ENCODE measurements around the gene F13A1.
A peak's percentile ranks its signal among the peaks of the same experiment; 100 is the strongest.

F13A1 gene

DNA sequence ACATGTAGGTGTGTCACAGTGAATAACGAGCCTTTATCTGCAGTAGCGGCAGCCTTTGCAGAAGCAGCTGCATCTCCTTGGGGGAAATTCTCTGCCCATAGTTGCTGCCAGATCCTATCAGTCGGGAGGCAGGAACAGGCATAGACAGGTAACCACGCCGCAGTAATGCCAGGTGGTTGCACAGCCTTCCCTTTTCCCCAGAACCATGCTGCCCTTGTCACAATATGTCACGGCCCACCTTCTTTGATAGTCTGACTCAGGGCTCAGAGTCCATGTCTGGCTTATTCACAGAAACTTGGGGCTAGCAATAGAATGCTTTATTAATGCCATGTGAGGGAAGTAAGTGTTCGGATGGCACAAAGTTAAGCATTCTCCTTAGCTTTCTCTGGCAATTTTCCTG is 76.6 kb downstream of the F13A1 start:
- DNase-seq (ENCODE audit: low read depth) = no peak

DNA sequence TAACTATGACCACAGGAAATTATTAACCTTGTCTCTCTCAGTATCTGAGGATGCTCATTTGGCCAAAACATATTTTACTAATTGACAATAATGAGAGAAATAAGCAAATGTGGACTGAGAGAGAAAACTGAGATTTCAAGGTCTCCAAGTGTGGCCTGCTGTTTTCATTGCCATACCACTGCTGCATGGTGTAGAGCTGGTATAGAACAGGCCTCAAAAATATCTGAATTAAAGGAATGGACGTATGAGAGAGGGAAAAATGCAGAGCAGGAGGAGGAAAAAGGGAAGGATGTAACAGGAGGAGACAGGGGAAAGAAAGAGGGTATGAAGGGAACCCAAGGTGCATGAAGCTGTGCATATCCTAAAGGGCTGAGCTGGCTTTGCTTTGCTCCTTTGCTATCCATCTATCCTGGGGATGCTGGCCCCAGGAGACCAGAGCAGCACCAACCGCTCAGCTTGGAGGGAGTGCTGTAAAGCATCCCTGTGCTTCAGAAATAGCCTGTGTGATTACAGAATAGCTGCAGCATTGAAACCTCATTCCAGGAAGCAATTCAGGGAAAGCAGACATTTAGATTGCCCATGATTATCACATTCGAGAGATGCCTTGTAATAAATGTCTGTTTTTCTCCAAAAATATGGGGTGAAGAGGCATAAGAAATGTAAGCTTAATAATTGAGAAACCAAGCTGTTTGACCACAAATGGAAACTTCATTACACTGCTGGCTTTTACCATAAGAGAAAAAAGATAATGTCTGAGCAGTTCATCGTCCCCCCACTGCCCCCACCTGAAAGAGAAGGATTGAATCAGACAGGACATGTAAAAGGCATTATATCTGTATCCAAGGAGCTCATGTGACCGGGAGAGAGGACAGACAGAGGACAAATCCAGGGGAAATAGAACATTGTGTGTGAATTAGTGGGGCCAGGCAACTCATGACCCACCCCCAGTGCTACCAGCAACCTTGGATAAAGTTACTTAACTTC is 80.6 kb downstream of the F13A1 start:
- DNase-seq (ENCODE audit: low read depth) = no peak

DNA sequence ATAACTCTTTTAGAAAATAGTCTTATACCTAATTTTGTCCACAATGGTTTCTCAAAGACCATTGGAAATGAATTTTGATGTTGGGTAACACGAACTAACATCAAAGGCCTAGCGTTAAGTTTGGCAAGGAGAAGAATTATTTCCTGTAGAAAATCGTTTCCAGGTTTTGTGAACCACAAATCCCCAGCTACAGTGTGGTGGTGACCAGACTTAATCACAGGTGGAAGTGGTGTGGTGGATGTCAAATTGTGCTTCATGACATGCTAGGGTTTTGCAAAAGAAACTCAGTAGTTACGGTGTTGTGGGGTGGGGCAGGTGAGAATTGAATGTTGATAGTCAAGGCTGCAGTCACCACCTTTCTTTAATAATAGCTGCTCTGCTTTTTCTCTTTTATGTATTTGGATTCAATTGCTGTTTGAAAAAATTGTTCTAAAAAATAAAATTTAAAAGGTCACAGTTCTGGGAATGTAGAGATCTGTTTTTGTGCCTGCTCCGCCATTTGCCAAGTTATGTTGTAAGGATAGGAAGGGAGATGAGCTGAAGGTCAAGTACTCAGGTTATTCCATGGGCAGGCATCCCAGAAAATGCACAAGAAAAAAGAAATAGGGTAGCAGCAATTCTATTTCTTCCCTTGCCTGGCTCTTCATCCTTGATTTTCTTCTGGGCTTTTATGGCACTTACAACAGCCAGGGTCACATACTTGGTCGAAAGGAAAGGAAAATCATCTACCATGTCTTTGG is 83.6 kb downstream of the F13A1 start:
- no peak for DNase-seq (ENCODE audit: low read depth)

DNA sequence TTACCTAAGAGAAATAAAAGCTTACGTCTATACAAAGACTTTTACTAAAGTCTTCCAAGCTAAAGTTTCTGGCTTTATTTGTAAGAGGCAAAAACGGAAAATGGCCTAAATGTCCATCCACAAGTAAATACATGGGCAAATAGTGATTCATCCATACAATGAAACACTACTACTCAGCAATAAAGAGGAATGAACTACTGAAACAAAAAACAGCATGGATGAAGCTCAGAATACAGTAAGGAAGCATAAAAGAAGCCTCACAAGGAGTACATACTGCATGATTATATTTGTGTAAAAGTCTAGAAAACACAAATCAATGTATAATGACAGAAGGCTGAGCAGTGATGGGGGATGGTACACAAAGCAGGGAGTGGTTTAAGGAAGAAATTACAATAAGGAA is 84.7 kb downstream of the F13A1 start:
- no peak for DNase-seq (ENCODE audit: low read depth)

DNA sequence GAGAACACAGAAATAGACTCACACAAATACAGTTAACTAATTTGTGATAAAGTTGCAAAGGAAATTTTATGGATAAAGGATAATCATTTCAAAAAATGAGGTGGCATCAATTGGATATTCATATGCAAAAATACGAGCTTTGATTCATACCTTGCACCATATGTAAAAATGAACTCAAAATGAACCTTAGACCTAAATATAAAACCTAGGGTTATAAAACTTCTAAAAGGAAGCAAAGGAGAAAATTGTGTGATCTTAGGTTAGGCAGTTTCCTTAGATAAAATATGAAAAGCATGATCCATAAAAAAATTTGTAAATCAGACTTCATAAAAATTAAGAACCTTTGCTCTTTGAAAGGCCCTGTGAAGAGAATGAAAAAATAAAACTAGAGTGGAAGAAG is 85.5 kb downstream of the F13A1 start:
- no peak for DNase-seq (ENCODE audit: low read depth)

DNA sequence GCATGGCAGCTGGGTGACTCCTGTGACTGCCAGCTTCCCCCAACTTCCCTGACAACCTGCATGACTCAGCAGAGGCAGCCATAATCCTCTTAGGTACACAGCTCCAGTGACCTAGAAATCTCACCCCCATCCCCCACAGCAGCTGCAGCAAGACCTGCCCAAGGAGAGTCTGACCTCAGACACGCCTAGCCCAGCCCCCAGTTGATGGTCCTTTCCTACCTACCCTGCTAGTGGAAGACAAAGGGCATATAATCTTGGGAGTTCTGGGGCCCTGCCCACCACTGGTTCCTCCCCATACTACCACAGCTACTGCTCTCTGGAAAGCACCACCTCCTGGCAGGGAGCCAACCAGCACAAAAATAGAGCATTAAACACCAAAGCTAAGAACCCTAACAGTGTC is 90.2 kb downstream of the F13A1 start:
- DNase-seq (ENCODE audit: low read depth) = no peak

DNA sequence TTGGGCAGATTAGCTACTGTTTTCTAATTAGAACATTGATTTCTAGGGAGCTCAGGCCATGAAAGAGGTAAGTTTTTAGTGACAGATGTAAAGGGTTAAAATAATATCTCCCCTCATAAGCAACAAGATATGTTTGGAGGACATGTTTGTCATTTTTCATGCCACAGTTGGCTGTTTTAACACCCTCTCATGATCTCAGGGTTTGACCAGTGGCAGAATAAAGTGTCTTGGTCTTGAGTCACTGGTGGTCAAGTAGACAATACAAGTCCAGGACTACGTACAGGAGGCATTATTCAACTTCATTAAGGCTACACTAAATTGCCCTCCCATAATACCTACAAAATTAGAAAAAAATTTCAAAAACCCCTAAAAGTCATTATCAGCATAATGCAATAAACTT is 92.6 kb downstream of the F13A1 start:
- no peak for DNase-seq (ENCODE audit: low read depth)

DNA sequence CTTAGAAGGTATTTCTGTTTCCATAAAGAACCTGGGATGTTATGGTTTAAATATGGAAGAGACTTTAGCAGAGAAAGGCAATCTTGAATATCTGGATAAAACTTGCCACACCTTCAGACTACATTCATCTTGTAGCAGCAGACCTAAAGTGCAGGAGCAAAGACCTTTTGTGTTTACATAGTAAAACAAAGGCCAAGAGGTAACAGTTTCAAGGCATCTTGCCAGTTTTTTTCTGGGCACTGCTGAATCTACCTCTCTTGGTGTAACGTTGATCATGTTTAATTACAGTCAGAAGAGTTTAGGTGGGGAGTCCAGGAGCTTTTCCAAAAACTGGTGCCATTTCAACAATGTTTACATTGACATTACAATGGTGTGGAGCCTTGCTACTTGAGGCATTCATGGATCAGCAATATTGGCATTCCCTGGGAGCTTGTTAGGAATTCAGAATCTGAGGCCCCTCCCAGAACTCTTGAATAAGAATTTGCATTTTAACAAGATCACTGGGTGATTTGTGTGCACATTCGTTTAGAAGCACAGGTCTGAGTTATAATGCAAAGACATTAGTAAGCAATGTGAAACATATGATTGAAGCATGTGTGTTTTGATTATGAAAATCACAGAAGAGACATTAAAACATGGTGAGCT is 94.5 kb downstream of the F13A1 start:
- DNase-seq (ENCODE audit: low read depth) = no peak

DNA sequence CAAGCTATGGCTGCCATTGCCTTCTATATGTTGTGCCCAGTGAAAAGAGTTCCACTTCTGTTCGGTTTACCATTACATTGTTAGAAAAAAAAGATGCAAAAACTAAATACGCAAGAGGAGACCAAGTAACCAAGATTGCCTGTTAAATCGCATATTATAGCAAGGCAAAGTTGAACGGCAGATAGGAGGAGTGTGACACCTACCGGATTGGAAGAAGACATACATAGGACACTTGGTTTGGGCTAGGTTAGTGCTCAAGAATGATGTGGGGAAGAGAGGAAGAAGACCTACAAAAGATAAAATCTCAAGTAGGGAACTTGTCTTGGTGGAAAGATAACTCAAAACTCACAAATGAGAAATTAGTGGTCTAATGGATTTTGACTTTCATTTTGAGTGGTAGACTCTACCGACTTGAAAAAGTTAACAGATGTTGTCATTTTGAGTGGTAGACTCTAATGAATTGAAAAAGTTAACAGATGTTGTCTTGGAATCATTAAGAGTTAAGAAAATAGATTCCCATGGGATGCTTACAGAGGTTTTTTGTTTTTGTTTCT is 95.5 kb downstream of the F13A1 start:
- no peak for DNase-seq (ENCODE audit: low read depth)

DNA sequence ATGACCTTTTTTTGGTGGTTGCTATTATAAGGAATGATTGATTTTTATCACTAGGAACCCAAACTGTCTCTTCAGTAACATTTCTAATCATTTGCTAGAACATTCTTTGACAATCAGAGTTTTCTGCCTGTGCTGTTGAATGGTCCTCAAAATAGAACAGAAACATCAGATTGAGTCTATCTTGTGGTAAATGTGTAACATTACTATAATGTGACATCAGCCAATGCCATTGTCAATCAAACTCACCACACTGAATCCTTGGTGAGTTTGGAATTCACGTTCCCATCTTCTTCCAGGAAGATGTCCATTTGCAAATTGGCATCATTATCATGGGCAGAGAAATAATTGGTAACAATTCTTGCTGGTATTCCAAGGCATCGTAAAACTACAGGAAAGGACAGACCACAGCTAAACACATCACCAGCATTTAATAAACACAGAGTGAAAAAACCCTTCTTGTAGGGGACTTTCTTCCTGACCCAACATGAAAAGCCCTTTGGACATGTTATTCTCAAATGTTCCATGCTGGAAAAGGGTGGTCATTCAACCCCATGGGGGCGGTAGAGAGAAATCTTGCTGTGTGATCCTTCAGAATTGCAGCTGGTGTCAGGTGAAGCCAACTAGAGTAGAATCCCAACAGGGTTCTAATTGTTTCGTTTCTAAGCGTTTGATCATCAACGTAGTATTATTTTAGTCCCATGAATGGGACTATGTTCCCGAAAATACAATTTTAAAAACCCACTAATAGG is 98.5 kb downstream of the F13A1 start:
- DNase-seq (ENCODE audit: low read depth) = no peak

DNA sequence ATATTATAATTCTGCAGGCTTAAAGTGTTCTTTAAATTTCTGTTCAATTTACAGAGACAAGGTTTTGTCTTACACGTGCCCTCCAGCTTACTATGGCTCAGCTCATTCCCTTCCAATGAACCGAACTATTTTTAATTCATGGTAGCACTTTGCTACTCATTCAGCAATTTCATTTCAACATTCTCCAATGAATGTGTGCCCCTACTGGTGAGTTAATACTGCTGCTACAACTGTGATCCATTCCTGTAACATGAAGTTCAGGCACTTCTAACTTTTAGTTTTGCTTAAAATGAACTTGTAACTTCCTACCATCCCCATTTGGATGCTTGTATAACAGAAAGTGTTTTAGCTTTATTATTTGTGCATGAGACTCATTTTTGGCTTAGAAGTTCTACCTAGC is 99.7 kb downstream of the F13A1 start:
- DNase-seq (ENCODE audit: low read depth) = no peak

DNA sequence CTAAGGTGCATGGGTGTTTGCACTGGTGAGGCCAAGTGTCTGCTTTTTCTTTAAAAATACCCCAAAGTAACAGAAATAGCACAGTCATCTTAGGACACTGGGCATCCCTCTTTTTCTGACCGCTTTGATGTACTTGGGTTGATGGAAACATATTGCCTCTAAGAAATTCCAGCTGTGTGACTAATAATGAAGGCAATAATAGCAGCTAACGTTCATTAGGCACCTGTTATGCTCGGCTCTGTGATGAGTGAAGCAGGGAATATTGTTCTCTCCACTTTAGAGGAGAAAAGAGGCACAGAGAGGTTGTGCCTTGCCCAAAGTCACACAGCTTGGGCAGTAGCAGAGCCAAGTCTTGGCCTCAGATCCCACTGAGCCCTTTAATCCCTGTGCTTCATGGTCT is 100.7 kb downstream of the F13A1 start:
- DNase-seq (ENCODE audit: low read depth) = no peak

DNA sequence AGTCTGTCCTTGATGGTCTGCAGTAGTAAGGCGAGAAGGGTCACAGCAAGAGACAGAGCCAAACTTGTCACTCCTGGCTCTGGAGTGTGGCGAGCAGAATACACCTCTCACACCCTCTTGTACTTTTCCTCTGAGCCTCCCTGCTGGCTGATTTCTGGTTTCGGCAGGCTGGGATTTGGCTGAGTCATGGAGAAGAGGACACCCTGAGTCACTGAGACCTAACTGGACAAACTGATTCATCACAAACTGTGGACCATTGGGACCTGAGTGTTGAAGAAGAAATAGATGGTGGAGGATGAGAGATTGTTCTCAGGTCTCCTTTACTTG is 101.7 kb downstream of the F13A1 start:
- DNase-seq (ENCODE audit: low read depth) = peak; percentile 1

DNA sequence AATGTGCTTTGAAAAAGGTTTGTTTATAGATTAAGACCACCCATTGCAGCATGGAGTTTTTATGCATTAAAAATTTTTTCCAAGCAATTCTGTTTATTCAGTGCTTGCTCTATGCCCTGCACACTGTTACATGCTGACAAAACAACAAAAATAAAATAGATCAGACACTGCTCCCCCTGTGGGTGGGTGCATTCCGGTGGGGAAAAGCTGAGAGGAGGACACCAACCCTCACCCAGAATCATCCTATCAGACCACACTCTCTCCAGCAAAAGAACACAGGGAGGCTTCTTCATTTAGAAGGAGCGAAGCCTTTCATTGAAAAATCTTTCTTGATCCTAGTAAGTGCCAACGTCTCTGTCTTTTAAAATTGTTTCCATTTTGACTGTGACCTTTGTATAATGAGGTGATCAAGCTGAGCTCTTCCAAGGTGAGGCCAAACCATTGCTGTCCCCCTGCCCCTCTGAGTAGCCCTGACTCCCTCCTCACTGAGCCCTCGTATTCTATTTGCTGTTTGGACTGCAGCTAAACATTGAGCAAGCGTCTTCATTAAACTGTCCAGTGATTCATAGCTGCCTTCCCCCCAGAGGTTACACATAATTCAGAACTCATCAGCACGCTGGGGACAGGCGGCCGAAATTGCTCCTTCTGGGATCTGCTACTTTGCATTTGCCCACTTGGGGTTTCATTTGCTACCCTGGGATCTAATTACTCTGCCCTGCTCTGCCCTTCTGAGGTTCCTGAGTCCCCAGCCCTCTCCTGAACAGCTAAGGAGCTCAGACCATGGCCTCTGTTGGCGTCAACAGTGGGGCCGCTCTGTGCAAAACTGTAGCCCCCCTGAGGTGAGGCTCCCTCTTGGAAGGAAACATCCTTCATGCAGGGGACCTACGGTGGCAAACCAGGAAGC is 102.4 kb downstream of the F13A1 start:
- no peak for DNase-seq (ENCODE audit: low read depth)

DNA sequence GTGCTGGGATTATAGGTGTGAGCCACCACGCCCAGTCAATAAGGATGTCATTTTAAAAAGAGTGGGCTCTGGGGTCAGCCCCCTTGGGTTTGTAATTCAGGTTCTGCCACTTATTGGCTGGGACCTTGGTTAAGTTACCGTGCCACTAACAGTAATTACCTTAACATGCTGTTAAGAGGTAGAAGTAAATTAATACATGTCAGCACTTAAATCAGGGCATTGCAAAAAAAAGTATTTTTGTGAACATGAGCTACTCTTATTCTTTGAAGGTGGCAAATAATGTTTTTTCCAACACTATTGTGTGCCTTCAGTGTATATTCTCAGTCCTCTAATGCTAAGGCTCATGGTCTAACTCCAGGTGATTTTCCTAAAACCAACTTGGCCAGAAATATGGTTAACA is 109.5 kb downstream of the F13A1 start:
- no peak for DNase-seq (ENCODE audit: low read depth)

DNA sequence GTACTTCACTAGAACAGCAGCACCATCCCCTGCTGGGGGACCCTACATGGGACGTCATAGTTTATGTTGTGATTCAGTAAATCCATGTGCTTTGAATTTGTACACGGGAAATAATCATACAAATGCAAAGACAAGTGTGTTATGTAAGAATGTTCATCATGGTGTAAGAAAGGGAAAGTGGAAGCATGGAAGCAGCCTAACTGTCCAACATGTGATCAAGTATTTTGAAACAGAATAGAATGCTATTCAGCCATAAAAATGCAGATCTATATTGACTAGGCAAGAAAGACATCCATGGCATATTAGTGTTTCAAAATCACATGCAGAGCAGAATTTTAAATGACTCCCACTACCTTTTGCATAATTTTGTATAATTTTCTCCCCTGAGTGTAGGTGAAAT is 117.6 kb downstream of the F13A1 start:
- DNase-seq (ENCODE audit: low read depth) = no peak

DNA sequence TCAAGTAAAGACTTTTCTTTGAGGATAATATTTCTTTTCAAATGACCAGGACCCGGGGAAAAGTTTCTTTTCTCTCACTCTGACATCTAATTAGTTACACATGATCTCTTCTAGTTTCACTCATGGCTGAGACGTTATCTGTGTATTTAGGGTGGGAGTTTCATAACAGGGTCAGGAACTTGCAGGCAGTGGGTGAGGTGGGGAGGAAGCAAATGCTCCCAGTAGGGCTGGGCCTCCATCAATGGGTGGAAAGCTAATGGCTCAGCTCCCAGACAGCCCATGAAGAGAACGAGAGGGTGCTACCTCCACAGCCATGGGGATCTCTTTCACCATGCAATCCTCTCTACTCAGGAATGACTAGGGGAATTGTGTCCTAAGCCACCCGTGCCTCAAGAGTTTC is 119.3 kb downstream of the F13A1 start:
- DNase-seq (ENCODE audit: low read depth) = no peak

DNA sequence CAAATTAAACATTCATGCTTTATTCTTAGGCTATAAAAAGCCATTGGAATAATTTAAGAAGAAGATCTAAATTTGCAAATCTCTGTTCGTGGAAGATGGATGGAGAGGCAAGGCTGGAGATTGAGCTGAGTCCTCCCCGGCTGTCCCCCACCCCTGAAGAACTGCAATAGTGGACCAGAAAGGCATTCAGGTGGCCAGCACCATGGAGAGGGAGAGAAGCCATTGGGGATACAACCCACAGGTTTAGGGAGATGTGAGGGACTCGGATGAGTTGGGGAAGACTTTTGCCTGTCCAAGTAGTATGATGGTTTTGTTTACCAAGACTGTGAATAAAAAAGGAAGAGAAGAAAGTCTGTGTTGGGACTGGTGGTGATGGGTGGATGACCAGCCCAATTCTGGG is 120.8 kb downstream of the F13A1 start:
- no peak for DNase-seq (ENCODE audit: low read depth)

DNA sequence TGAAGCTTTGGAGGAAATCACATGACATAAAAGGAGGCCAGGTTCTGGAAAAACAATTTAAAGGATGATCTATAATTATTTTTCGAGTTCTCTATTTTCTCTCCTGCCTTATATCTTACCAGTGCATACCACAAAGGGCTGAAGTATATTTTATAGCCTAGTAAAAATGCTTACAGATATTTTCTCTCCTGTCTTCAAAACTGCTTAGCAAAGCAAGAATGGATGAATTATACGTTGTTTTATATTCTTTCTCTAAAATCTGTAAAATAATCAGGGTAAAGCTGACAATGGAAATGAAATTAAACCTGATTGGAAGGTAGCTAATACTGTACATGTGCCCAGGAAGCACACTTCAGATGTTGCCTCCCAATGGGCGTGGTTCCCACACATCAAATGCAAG is 123.7 kb downstream of the F13A1 start:
- DNase-seq (ENCODE audit: low read depth) = no peak

DNA sequence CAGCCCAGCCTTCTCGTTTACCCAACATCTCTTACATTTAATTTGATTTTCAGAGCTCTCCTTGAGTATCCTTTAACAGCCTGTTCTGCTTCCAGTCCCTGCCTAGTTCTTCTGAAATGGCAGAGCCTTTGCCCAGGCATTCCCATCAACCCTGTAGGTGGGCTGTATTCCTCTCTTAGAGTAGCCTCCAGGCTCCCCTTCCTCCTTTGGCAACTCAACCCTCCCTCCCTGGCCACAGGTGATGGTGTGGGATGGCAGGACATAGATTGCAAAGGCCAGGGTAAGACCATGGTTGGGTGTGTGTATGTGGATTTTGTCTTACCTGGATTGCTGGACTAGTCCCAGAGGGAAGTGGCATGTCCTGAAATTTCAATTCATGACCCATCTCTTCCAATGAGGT is 125.4 kb downstream of the F13A1 start:
- no peak for DNase-seq (ENCODE audit: low read depth)

DNA sequence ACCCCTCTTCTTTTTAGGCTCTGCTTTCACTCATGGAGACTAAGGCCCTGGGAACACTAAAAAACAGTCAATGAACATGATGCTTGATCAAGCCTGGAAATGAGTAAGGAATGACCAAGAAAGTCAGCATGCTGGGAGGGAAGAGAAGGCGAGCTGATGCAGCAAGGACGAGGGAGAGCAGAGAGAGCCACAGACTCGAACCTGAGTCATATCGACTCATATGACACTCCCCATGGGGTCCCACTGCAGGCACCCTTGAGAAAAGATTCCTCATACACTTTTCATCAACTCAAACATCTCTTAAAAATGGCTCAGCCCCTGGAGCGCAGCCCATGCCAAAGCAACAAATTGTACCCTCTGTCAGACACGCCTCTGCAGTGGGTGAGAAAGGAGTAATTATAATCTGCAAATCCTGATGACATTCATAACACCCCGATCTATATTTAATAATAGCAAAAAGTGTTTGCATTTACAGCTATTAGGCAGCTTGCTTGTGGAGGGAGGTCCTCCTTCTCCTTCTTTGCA is 127.2 kb downstream of the F13A1 start:
- DNase-seq (ENCODE audit: low read depth) = no peak

Measured in ELR (cell line).